HG03521 (cell line): ENCODE data around the gene HPCAL4.
A peak's percentile ranks its signal among the peaks of the same experiment; 100 is the strongest.

ENCODE experiments used
- ATAC-seq: cut with Tn5 transposase; IDR thresholded peaks from one replicate; pipeline ENCODE4 v1.9.1; 2021; ENCODE audit warnings: mild to moderate bottlenecking, moderate library complexity; ENCODE audit not compliant: unreplicated experiment

Gene HPCAL4

DNA sequence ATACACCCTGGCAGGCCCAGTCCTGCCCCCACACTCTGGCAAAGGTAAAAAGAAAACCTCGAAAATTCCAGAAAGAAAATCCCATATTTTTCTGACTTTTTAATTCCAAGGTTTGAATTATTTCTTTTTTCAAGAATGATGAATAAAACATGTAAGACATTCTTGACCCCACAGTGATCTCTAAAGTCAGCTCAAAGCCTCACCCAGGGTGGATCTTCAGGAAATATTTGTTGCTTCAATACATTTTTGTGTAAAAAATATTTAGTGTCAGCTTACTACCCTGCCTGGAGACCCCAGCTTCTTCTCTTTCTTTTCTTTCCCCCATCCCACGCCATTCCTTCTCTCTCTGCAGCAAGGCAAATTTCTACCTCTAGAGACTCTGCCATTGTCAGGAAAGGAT, 12.3 kb downstream of the HPCAL4 start:
- no peak for ATAC-seq

DNA sequence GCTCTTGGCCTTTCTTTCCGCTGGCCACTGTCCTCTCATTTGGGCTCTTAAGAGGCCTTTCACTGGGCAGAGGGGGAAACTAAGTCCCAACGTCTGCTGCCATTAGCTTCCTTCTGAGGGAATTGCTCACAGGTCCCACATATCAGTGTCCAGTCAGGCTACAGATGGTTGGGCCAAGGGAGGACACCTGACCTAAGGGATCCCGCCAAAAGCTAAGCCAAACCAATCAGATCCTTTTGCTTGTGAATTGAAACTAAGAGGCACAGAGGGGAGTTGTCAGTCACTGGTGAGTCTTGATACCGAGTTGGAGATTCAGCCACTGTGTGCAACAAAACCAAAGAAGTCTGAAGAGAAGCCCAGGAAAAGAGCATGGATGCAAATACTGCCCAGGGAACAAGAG, 13.6 kb downstream of the HPCAL4 start:
- no peak for ATAC-seq

GRCh38 chr1:39676948-39677548, 14.2 kb downstream of the HPCAL4 start:
- no peak for ATAC-seq

GRCh38 chr1:39675220-39675619, 16.0 kb downstream of the HPCAL4 start:
- ATAC-seq: no peak

DNA sequence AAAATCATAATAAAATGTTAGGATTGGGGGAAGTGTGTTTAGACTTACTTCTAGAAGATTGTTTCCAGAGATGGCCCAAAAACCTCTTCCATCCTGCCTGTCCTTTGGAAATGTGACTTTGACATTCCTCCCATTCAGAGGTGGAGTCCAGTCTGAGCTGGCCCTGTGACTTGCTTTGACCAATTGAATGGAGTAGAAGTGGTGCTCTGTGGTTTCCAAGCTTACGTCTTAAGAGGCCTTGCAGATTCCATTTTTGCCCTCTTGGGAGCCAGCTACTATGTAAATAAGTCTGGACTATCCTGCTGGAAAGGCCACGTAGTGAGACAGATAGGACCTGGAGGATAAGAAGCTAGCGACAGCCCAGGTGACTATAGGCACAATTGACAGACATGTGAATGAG, 18.0 kb downstream of the HPCAL4 start:
- ATAC-seq: no peak

- no peak for ATAC-seq
These were observed 18.7 kb downstream of the HPCAL4 start for GRCh38 chr1:39672551-39672947.

DNA sequence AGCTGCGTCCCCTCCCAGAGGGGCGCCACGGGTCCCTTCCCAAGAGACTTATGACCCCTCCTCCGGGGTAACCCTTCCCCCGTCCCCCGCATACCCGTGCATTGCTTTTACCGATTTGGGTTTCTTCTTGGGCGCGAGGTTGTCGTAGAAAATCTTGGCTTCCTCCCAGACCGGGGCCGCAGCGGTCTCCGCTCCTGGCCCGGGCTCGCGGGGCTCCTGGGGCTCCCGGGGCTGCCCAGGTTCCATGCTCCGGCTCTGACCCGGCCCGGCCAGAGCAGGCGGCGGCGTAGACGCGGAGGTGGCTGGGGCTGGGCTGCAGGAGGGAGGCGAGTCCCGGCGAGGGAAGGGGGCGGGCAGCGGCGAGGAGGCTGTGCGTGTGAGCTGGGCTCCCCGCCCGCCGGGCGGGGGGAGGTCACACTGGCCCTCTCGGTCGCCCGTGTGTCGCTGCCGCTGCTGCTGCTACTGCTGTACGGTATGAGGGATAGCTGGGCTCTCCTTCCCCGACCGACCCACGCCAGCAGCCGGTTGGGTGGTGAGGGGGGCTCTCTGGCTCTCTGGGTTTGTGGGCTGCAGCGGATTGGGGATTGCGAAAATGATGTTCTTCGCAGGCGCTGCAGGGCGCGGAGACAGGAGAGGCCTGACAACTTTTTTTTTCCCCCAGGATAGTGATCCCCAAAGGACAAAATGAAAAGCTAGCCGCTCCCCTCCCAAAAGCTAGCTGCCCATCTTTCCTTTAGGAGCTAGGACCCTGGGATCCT, 19.3 kb downstream of the HPCAL4 start, which contains the start of gene NT5C1A:
Gene NT5C1A (minus strand): TSS at position 315 of the 758 bp plus-strand sequence. CDS start 69 bp downstream, at position 246.
- no peak for ATAC-seq

- no peak for ATAC-seq
These were observed 19.8 kb downstream of the HPCAL4 start for GRCh38 chr1:39671433-39671792.

- ATAC-seq: no peak
These were observed 20.5 kb downstream of the HPCAL4 start for GRCh38 chr1:39670689-39671088.

DNA sequence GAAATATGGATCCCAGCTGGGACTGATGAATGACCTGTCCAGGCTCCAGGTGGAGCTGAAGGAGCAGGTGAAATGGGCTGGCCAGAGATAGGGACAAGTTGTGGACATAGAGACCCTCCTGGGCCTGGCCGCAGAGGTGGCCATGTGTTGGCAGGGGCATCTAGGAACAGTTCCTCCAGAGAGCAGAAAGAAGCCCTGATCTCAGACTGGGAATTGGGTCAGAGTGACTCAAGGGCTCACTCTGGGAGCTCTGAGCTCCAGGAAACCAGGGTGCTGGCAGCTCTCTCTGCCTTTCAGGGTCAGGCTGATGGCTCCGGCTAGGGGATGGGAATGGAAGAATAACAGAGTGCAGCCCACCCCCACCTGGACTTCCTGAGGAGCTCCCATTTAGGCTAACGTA, 22.3 kb downstream of the HPCAL4 start:
- no peak for ATAC-seq

GRCh38 chr1:39668111-39668510, 23.1 kb downstream of the HPCAL4 start:
- ATAC-seq: no peak

DNA sequence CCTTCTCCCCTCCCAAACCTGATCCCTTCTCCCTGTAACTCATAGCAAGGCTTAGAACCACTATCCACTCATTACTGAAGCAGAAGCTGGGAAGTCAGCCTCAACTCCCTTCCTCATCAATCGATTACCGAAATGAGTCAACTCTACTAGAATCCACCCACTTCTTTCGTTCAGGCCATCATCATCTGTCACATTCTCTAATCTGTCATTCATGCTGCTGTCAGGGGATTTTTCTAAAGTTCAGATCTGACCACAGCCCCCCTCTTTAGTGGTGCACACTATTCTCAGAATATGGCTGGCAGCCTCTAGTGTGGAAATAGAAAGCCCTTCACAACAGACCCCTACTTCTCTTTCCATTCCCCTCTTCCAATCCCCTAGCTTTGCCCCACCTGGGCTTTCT, 24.5 kb downstream of the HPCAL4 start:
- ATAC-seq: peak; percentile 77

- no peak for ATAC-seq
These were observed 27.7 kb downstream of the HPCAL4 start for GRCh38 chr1:39663559-39663958.

DNA sequence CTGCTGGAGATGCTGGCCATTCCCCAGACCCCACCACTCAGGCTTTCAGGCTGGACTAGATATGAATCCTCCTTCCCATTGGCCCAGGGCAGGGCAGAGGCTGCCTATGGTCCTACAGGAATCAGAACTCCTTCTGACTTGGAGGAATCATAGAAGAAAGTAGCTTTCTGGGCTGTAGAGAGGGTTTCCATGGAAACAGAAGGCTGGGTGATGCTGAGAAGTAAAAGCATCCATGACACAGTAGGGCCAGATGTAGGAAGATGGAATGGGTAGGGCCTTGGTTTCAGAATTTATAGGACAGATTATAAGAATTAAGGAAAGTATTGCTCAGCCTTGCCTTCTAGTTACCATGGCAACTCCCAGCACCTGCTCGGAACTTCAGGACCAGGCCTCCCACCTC, 28.4 kb downstream of the HPCAL4 start:
- no peak for ATAC-seq

GRCh38 chr1:39659538-39659937, 31.7 kb downstream of the HPCAL4 start:
- ATAC-seq: no peak

DNA sequence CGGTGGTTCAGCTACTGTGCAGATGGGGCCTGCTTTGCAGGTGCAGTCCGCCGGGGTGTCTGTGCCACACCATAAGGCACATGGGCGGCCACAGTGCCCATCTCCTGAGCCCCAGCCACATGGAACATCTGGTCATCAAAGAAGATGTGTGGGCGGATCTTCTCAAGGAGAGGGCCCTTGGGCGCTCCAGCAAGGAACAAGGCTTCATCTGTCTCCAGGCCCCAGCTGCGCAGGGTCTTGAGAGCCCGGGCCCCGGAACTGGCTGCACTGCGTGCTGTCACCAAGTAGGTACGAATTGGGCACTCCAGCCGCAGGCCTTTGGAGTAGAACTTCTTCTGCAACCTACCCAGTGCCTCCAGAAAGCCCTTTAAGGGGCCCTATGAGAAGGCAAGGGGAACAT, 32.1 kb downstream of the HPCAL4 start:
- no peak for ATAC-seq

- ATAC-seq: no peak
These were observed 33.2 kb downstream of the HPCAL4 start for GRCh38 chr1:39657923-39658485.

GRCh38 chr1:39657402-39657801, 33.8 kb downstream of the HPCAL4 start:
- ATAC-seq: no peak

DNA sequence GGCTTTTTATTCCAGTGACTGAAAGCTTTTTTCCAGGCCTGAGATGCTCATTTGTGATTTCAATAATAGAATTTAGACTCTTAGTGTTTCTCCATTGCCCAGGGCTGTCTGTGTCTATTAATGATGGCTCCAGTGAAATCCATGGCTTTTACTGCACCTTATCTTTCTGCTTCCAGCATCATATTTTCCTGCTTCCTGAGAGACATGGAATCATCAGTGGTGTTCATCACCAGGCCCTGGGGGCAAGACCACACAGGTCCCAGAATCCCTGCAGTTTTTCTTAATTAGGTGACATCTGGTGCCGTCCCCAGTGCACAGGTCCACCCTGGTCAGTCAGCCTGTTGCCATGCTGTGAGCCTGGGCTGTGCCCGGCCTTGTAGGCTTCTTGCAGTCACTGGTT, 34.8 kb downstream of the HPCAL4 start:
- no peak for ATAC-seq

DNA sequence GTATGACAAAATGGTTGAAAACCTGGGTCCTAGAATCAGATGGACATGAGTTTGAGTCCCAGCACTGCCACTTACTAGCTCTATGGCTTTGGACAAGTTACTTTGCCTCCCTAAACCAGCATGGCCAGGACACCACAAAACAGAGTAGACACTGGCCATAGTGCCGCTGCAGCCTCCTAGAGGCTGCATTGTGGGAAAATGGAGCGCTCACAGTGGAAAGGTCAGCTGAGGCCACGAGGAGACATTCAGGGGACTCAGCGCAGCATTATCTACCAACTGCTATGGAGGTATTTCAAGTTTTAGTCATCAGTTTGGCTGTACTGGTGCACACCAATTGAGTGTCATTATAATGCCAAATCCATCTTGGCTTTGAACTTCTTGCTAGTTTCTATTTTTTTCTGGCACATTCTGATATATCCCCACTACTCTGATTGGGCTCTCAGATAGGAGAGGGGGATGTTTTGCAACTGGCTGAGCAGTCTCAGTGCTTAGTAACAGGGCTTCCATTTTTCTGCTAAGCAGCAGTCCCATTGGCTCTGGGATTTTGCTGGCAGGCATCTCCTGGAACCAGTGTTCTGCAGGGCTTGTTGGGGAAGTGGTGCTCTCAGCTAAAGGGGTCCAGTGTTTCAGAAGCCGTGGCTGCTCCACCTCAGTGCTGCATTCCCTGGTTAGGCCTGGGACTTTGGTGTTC, 35.5 kb downstream of the HPCAL4 start:
- ATAC-seq: no peak

DNA sequence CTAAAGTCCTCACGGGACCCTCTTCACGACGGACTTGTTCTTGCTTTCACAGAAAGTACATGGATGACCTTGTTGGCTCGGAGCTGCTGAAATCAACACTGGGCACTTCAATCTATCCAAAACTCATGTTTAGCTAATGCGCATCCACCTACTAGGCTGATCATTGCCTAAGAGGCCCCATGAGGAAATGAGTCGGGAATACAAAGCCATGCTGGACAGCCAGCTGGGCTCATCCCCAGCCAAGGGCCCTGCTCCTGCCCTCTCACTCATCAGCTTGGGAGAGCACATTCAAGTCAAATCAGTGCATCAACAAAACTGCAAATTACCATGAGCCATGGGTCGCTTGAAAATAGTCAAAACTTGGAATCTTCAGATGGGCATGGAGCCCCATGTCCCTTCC, 36.9 kb downstream of the HPCAL4 start:
- ATAC-seq: no peak

- ATAC-seq: no peak
These were observed 37.6 kb downstream of the HPCAL4 start for GRCh38 chr1:39653546-39654031.
